K562 (cell line): ENCODE measurements around the gene STMN3. TPM values are rescaled to one million over a fixed set of nuclear protein-coding genes. Genes with fewer than 3 reads are reported as not detected.
A peak's percentile ranks its signal among the peaks of the same experiment; 100 is the strongest.

Experiments used
- ATAC-seq: fragments of 200-7000 bp; cut with Tn5 transposase; 3 replicates; pipeline ENCODE4 v1.9.1; 2020; ENCODE audit warnings: moderate library complexity
- BruUV-seq: library from RNA; stranded (reverse); fragments of 400-500 nt; replicated peaks from 2 replicates; lab custom pipeline; 2021; lab: Mats Ljungman, UMichigan
- CTCF ChIA-PET: fragments of 300-600 bp; formaldehyde crosslinking; extraction: SDS; loops from one replicate; lab custom pipeline; 2021; ENCODE audit warnings: low intra/inter-chr PET ratio; lab: Yijun Ruan, JAX
- POLR2A ChIA-PET: fragments of 300-600, 350-650 bp; sonication (Branson Sonifier 250); formaldehyde crosslinking; extraction: SDS; loops from one replicate; lab custom pipeline; 2021; ENCODE audit warnings: antibody characterized with exemption, inconsistent platforms; lab: Yijun Ruan, JAX
- DNase-seq, 4 experiments: peaks; one replicate each; pipeline versions ENCODE4 v3.0.0 to v3.0.0-alpha.2; 2011 to 2018; ENCODE audit warnings: low spot score in 3 of 4, mixed read lengths in 3 of 4; ENCODE audit errors: extremely low read depth in 1 of 4
- FAIRE-seq: peaks from 2 replicates; lab custom pipeline; 2011; peaks lifted over from hg19 to GRCh38; lab: Jason Lieb, UNC
- H2AFZ ChIP-seq: 2 replicates; pipeline ENCODE4 v1.6.0; 2011; ENCODE audit warnings: low read depth, low read length, control low read depth, inconsistent platforms
- H3K27ac ChIP-seq: fragments of 200-600 bp; 3 replicates; pipeline ENCODE4 v1.8.0; 2011; ENCODE audit warnings: low read depth, mild to moderate bottlenecking, control low read depth, inconsistent platforms, low read length, moderate library complexity, mixed read lengths; ENCODE audit errors: extremely low read depth
- H3K27me3 ChIP-seq, 2 experiments: fragments of 300-600 bp in 1 of 2; 2 replicates in 1 of 2; 3 replicates in 1 of 2; pipeline versions ENCODE4 v1.6.0 to v1.8.0; 2011; ENCODE audit warnings: inconsistent platforms in 2 of 2, low read length in 2 of 2, mild to moderate bottlenecking in 1 of 2, mixed read lengths in 1 of 2, moderate library complexity in 1 of 2; ENCODE audit not compliant: control insufficient read depth in 2 of 2, insufficient read depth in 2 of 2
- H3K36me3 ChIP-seq: fragments of 300-600 bp; 3 replicates; pipeline ENCODE4 v1.8.0; 2011; ENCODE audit warnings: mild to moderate bottlenecking, low read length, inconsistent platforms; ENCODE audit not compliant: control insufficient read depth, insufficient read depth
- H3K4me1 ChIP-seq, 2 experiments: fragments of 200-600 bp in 1 of 2; replicated peaks in 1 of 2; 2 replicates in 1 of 2; 3 replicates in 1 of 2; pipeline versions ENCODE4 v1.5.1 to v1.8.0; 2011; ENCODE audit warnings: inconsistent platforms in 2 of 2, low read length in 2 of 2, mild to moderate bottlenecking in 1 of 2, mixed read lengths in 1 of 2, moderate library complexity in 1 of 2; ENCODE audit not compliant: control insufficient read depth in 2 of 2, insufficient read depth in 2 of 2
- H3K4me2 ChIP-seq: 2 replicates; pipeline ENCODE4 v1.6.1; 2011; ENCODE audit warnings: low read length, control low read depth, inconsistent platforms, mixed read lengths; ENCODE audit not compliant: insufficient read depth
- H3K4me3 ChIP-seq: fragments of 200-600 bp; sonication (generic), shearing (Covaris generic); 2 replicates; pipeline ENCODE4 v1.5.1; 2016; ENCODE audit warnings: control low read depth, inconsistent platforms
- H3K79me2 ChIP-seq: fragments of 200-600 bp; 3 replicates; pipeline ENCODE4 v1.8.0; 2011; ENCODE audit warnings: low read length, inconsistent platforms; ENCODE audit not compliant: control insufficient read depth, insufficient read depth
- H3K9ac ChIP-seq, 2 experiments: 2 replicates each; pipeline versions ENCODE4 v1.6.0 to v1.6.1; 2011; ENCODE audit warnings: low read depth in 2 of 2, low read length in 2 of 2, control low read depth in 1 of 2, inconsistent platforms in 1 of 2, mild to moderate bottlenecking in 1 of 2, mixed read lengths in 1 of 2; ENCODE audit not compliant: insufficient read depth in 1 of 2
- H3K9me1 ChIP-seq: one replicate; pipeline ENCODE4 v1.6.0; 2011; ENCODE audit warnings: inconsistent platforms, mild to moderate bottlenecking, low read length, moderate library complexity; ENCODE audit not compliant: control insufficient read depth, insufficient read depth
- H3K9me3 ChIP-seq: replicated peaks from 2 replicates; pipeline ENCODE4 v1.5.1; 2011; ENCODE audit warnings: low read depth, low read length, inconsistent platforms; ENCODE audit not compliant: control insufficient read depth, insufficient read depth
- H4K20me1 ChIP-seq: replicated peaks from 2 replicates; pipeline ENCODE4 v1.6.1; 2011; ENCODE audit warnings: low read length, inconsistent platforms, mixed read lengths; ENCODE audit not compliant: control insufficient read depth, insufficient read depth
- MAX ChIP-seq: sonication (generic); formaldehyde crosslinking; IDR thresholded peaks from 2 replicates; pipeline ENCODE4 v1.9.0; 2022; ENCODE audit warnings: mild to moderate bottlenecking, missing genetic modification reagents
- RFX1 ChIP-seq: fragments of 450-650 bp; IDR thresholded peaks from 2 replicates; pipeline ENCODE4 v1.6.1; 2016; ENCODE audit warnings: mild to moderate bottlenecking, moderate library complexity
- SRSF3 ChIP-seq: fragments of 200-400 bp; formaldehyde crosslinking; IDR thresholded peaks from 2 replicates; pipeline ENCODE4 v1.6.1; 2016; ENCODE audit warnings: mild to moderate bottlenecking, low read length, moderate library complexity; ENCODE audit not compliant: insufficient read depth
- ZBED1 ChIP-seq: IDR thresholded peaks from 2 replicates; pipeline ENCODE4 v1.6.1; 2014
- ZBTB1 ChIP-seq: sonication (generic); formaldehyde crosslinking; IDR thresholded peaks from 2 replicates; pipeline ENCODE4 v1.8.1; 2023; ENCODE audit warnings: missing genetic modification reagents, low read depth, mild to moderate bottlenecking, borderline replicate concordance
- ZFP91 ChIP-seq: sonication (generic); formaldehyde crosslinking; IDR thresholded peaks from 2 replicates; pipeline ENCODE4 v1.8.0; 2022; ENCODE audit warnings: mild to moderate bottlenecking, missing genetic modification reagents
- ZNF655 ChIP-seq: fragments of 250-450 bp; sonication (Bioruptor Pico); IDR thresholded peaks from 2 replicates; pipeline ENCODE4 v1.5.0; 2021
- ZNF75A ChIP-seq: fragments of 450-650 bp; formaldehyde crosslinking; IDR thresholded peaks from 2 replicates; pipeline ENCODE4 v1.4.0; 2020; ENCODE audit warnings: mild to moderate bottlenecking
- WGBS: fragments of 100-300 bp; shearing (Covaris generic); methylation state at CpG from one replicate; pipeline ENCODE4 v1.1.6; 2016; ENCODE audit warnings: low coverage, mixed read lengths; ENCODE audit not compliant: insufficient coverage; ENCODE audit errors: missing lambda C conversion rate; 5-methylcytosine and 5-hydroxymethylcytosine counted together
- in situ Hi-C: fragments of 300-500 bp; cut with MboI; formaldehyde crosslinking; loops from 4 replicates; pipeline ENCODE4 v1.15.0; 2018; ENCODE audit warnings: inconsistent platforms, mixed read lengths
- intact Hi-C: fragments of 100-400 bp; cut with micrococcal nuclease; formaldehyde crosslinking; loops from 2 replicates; pipeline ENCODE4 v1.14.2; 2022
- polyA plus RNA-seq, 8 experiments: library from polyadenylated mRNA; depleted of rRNA in 4 of 8; stranded (reverse) in 5 of 8; unstranded in 3 of 8; fragments of >200 nt; fragmentation: Nextera tagmentation in 2 of 8; fragmentation: Illumina TruSeq in 1 of 8; extraction: Ambion mirVana in 2 of 8; extraction: Trizol in 1 of 8; gene quantifications; 2 replicates each; pipeline versions ENCODE4 v1.2.1 to v1.2.3, GENCODE V29; 2011 to 2014; ENCODE audit warnings: inconsistent platforms in 1 of 8, missing spikeins in 1 of 8
- total RNA-seq, 7 experiments: library from RNA; depleted of rRNA in 6 of 7; stranded (reverse); fragments of >200 nt in 6 of 7; fragmentation: Illumina TruSeq in 2 of 7; extraction: Trizol in 2 of 7; gene quantifications; 2 replicates each; pipeline versions ENCODE4 v1.2.1 to v1.2.3, GENCODE V29; 2011 to 2021; ENCODE audit warnings: low replicate concordance in 1 of 7

The STMN3 gene
- total and polyA plus RNA-seq, 9 of the 15 experiments (the other 6 are each of a cell fraction or from before 2014, with no cell fraction given) = 0.70 to 65.6 (median 29.4) TPM

GRCh38 chr20:63622732-63623131 is 30.5 kb downstream of the STMN3 start (continued):
- no peak for TF ChIP-seq SRSF3
- TF ChIP-seq ZNF655 (CRISPR knock-in tag) = no peak
- TF ChIP-seq ZBED1 = no peak
- TF ChIP-seq ZFP91 = no peak
- no peak for TF ChIP-seq MAX
- TF ChIP-seq RFX1 = no peak

- Histone ChIP-seq H3K36me3 (peaks cover 26% of the 10 kb centered on the region; the same call in 2 of the 3 replicates), H3K9me1 (no peaks in the 10 kb centered on the region), H3K27me3 (no peaks in the 10 kb centered on the region), H3K4me3 (no peak overlapping the region), H2AFZ (no peak overlapping the region), H4K20me1 (no peaks in the 10 kb centered on the region), H3K9me3 (no peaks in the 10 kb centered on the region), H3K9ac (peak overlapping the region in 1 of 2 experiments; percentile 65; a peak in 1 of 4 replicates), H3K4me2 (no peak overlapping the region), H3K4me1 (peaks cover 3 to 26% of the 10 kb centered on the region in 2 experiments; a peak in 3 of 5 replicates), H3K27ac (no peak overlapping the region), H3K79me2 (peaks cover 63% of the 10 kb centered on the region)
- BruUV-seq = no TSS peak
- DNase-seq = peak in 1 of 4 experiments; percentile 6
- in situ Hi-C loops = no loop called here
- ChIA-PET CTCF (no interaction called here), POLR2A (interaction anchor here (1.2 to 1.7 kb wide), 2 partner anchors 11 to 19 kb away, joined by 3 to 4 read pairs; no protein-coding TSS in a partner anchor)
- 89% methylated on average over 4 of the region's 4 CpGs for WGBS
- FAIRE-seq = no peak
- ATAC-seq = no peak
- TF ChIP-seq ZBTB1 (CRISPR knock-in tag) (no peak), ZNF75A (CRISPR knock-in tag) (no peak)
- intact Hi-C loops = no loop called here
These were observed 31.1 kb downstream of the STMN3 start for GRCh38 chr20:63622096-63622495.
